ENCODE measurements around the gene CTU2. TPM values are rescaled to one million over a fixed set of nuclear protein-coding genes. Genes with fewer than 3 reads are reported as not detected.

Gene CTU2
- total RNA-seq, 3 donors from 2014 or later (not counting 1 experiment from before 2014, with no cell fraction given): 36.6 to 43.3 (median 39.9) TPM

DNA sequence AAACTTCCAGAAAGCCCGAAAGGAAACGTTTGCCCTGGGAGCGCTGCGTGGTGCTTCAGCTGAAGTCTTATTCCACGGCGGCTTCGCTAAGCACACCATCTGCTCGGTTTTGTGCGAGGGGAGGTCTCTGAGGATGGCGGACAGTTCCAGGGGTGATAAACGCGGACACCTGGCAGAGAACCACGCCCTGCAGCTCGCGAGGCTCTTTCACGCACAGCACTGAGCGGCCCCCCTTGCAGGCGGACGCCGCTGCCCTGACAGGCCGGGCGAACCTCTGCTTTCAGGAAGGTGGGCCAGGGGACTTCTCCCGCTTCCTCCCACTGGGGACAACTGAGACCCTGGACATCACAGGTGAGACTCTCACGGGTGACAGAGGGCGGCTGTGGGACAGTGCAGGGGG is 47.1 kb upstream of the CTU2 start:
- Mint-ChIP-seq H3K4me3 (no peak overlapping the region), H3K27ac (peak overlapping the region in 1 of 2 donors; percentile 66), H3K27me3 (ENCODE audit: low read depth in 2 of 2) (no peaks in the 10 kb centered on the region), H3K36me3 (no peaks in the 10 kb centered on the region), H3K4me1 (peaks cover 23 to 39% of the 10 kb centered on the region in 2 donors), H3K9me3 (no peaks in the 10 kb centered on the region)
- Histone ChIP-seq H3K36me3 (ENCODE audit: control insufficient read depth, insufficient read depth, low read length) (peaks cover 28% of the 10 kb centered on the region), H3K9me3 (ENCODE audit: control insufficient read depth, insufficient read depth, low read length) (no peaks in the 10 kb centered on the region), H3K27ac (ENCODE audit: low read length) (no peak overlapping the region), H3K4me3 (ENCODE audit: low read length) (no peak overlapping the region), H3K27me3 (ENCODE audit: control insufficient read depth, insufficient read depth, low read length) (no peaks in the 10 kb centered on the region), H3K4me1 (ENCODE audit: control insufficient read depth, insufficient read depth, low read length) (peaks cover 42% of the 10 kb centered on the region)
- no peak for DNase-seq
- ATAC-seq: no peak
- TF ChIP-seq, protein P1, sequence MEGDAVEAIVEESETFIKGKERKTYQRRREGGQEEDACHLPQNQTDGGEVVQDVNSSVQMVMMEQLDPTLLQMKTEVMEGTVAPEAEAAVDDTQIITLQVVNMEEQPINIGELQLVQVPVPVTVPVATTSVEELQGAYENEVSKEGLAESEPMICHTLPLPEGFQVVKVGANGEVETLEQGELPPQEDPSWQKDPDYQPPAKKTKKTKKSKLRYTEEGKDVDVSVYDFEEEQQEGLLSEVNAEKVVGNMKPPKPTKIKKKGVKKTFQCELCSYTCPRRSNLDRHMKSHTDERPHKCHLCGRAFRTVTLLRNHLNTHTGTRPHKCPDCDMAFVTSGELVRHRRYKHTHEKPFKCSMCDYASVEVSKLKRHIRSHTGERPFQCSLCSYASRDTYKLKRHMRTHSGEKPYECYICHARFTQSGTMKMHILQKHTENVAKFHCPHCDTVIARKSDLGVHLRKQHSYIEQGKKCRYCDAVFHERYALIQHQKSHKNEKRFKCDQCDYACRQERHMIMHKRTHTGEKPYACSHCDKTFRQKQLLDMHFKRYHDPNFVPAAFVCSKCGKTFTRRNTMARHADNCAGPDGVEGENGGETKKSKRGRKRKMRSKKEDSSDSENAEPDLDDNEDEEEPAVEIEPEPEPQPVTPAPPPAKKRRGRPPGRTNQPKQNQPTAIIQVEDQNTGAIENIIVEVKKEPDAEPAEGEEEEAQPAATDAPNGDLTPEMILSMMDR (IDR thresholded peaks at IDR 0.05): no peak
- 98% methylated on average over 25 of the region's 25 CpGs for WGBS (ENCODE audit: insufficient coverage)
- intact Hi-C loops (cut with micrococcal nuclease): no loop called here

DNA sequence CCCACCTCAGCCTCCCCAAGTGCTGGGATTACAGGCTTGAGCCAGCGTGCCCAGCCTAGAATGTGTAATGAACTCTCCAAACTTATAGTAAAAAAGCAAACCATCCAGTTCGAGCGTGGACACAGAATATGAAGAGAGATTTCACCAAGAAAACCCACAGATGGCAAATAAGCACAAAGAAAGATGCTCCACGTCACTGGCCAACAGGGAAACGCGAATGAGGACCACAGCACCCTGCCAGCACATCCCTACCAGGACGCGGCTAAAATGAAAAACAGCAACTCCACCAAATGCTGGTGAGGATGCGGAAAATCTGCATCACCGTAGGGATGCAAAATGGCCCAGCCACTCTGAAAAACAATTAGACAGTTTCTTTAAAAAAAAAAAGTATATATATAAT is 44.8 kb upstream of the CTU2 start:
- H3K9me3 ChIP-seq (ENCODE audit: control insufficient read depth, insufficient read depth, low read length): no peaks in the 10 kb centered on the region
- Mint-ChIP-seq H3K27ac (peak overlapping the region; percentile 94 to 99), H3K27me3 (ENCODE audit: low read depth in 2 of 2) (no peaks in the 10 kb centered on the region), H3K4me1 (peaks cover 12 to 28% of the 10 kb centered on the region in 2 donors), H3K4me3 (peak overlapping the region; percentile 92), H3K36me3 (no peaks in the 10 kb centered on the region), H3K9me3 (no peaks in the 10 kb centered on the region)
- no peak for DNase-seq
- H3K27me3 ChIP-seq (ENCODE audit: control insufficient read depth, insufficient read depth, low read length): no peaks in the 10 kb centered on the region
- WGBS (ENCODE audit: insufficient coverage): 78% methylated on average over 9 of the region's 10 CpGs
- H3K36me3 ChIP-seq (ENCODE audit: control insufficient read depth, insufficient read depth, low read length): peaks cover 15% of the 10 kb centered on the region
- peaks cover 20% of the 10 kb centered on the region for H3K4me1 ChIP-seq (ENCODE audit: control insufficient read depth, insufficient read depth, low read length)
- no peak overlapping the region for H3K27ac ChIP-seq (ENCODE audit: low read length)
- no peak for ATAC-seq
- intact Hi-C loops (cut with micrococcal nuclease): no loop called here
- H3K4me3 ChIP-seq (ENCODE audit: low read length): no peak overlapping the region
- TF ChIP-seq, protein P1 (IDR thresholded peaks at IDR 0.05): no peak

DNA sequence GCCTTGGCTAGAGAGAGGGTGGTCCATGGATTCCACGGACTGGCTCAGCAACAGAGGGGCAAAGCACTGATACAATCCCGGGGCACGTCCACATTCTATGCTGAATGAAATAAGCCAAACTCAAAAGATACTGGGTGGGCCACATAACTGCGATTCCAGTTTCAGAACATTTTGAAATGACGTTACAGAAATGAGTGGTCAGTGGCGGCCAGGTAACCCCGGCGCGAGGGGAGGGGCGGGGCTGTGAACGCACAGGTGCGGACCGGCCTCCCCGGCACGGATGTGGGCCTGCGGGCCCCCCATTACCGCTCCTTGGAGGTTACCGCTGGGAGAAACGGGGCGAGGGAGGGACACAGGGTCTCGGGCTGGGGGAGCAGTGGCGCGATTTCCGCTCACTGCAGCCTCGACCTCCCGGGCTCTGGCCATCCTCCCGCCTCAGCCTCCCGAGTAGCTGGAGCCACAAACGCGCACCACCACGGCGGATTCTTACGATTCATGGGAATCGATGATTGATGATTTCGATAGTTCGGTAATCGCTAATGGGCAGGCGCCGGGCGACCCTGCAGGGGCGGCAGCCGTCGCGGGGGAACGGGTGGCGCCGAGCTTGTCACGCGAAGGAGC is 44.0 kb upstream of the CTU2 start:
- Histone ChIP-seq H3K4me3 (ENCODE audit: low read length) (peak overlapping the region; percentile 95), H3K27ac (ENCODE audit: low read length) (peak overlapping the region; percentile 84), H3K36me3 (ENCODE audit: control insufficient read depth, insufficient read depth, low read length) (peaks cover 7% of the 10 kb centered on the region), H3K9me3 (ENCODE audit: control insufficient read depth, insufficient read depth, low read length) (no peaks in the 10 kb centered on the region), H3K27me3 (ENCODE audit: control insufficient read depth, insufficient read depth, low read length) (no peaks in the 10 kb centered on the region), H3K4me1 (ENCODE audit: control insufficient read depth, insufficient read depth, low read length) (peaks cover 20% of the 10 kb centered on the region)
- Mint-ChIP-seq H3K4me1 (peaks cover 12 to 28% of the 10 kb centered on the region in 2 donors), H3K27ac (peak overlapping the region; percentile 94 to 99), H3K4me3 (peak overlapping the region; percentile 92), H3K9me3 (no peaks in the 10 kb centered on the region), H3K36me3 (no peaks in the 10 kb centered on the region), H3K27me3 (ENCODE audit: low read depth in 2 of 2) (no peaks in the 10 kb centered on the region)
- ATAC-seq: no peak
- intact Hi-C loops (cut with micrococcal nuclease): loop anchor here (2.0 kb wide), 1 partner anchor 40 kb away; no protein-coding TSS in a partner anchor
- 3% methylated on average over 49 of the region's 49 CpGs for WGBS (ENCODE audit: insufficient coverage)
- TF ChIP-seq, protein P1 (IDR thresholded peaks at IDR 0.05): no peak
- DNase-seq: peak in 1 of 2 donors; percentile 46
